ENCODE results near the gene ERAP2.
"Not testable (repeated sequence)": the region's sequence is repeated elsewhere in the genome, so short reads cannot be mapped to it uniquely, and the experiment has no call there.

ERAP2 gene

GRCh38 chr5:96902876-96903275 lies 26.6 kb downstream of the ERAP2 start:
- DNase-seq = no peak

- no peak for DNase-seq
These were observed 27.0 kb downstream of the ERAP2 start for GRCh38 chr5:96903300-96903699.

GRCh38 chr5:96904054-96904931 lies 28.0 kb downstream of the ERAP2 start:
- DNase-seq = no peak

GRCh38 chr5:96905864-96906263 lies 29.6 kb downstream of the ERAP2 start:
- DNase-seq = no peak

GRCh38 chr5:96909003-96909402 lies 32.7 kb downstream of the ERAP2 start:
- no peak for DNase-seq

- DNase-seq = no peak
These were observed 33.1 kb downstream of the ERAP2 start for GRCh38 chr5:96909435-96909834.

GRCh38 chr5:96911139-96911538 lies 34.8 kb downstream of the ERAP2 start:
- no peak for DNase-seq

GRCh38 chr5:96913233-96913632 lies 36.9 kb downstream of the ERAP2 start:
- no peak for DNase-seq

- DNase-seq = no peak
These were observed 43.5 kb downstream of the ERAP2 start for GRCh38 chr5:96919754-96920197.

GRCh38 chr5:96920744-96921355 lies 44.5 kb downstream of the ERAP2 start:
- no peak for DNase-seq

GRCh38 chr5:96922499-96923244 lies 46.4 kb downstream of the ERAP2 start:
- DNase-seq = no peak

GRCh38 chr5:96924016-96924443 lies 47.7 kb downstream of the ERAP2 start:
- no peak for DNase-seq

- no peak for DNase-seq
These were observed 50.0 kb downstream of the ERAP2 start for GRCh38 chr5:96926276-96926675.

- no peak for DNase-seq
These were observed 50.7 kb downstream of the ERAP2 start for GRCh38 chr5:96927008-96927407.

- DNase-seq = no peak
These were observed 52.8 kb downstream of the ERAP2 start for GRCh38 chr5:96928931-96929708.

GRCh38 chr5:96930058-96930457 lies 53.8 kb downstream of the ERAP2 start:
- no peak for DNase-seq

- DNase-seq = no peak
These were observed 54.3 kb downstream of the ERAP2 start for GRCh38 chr5:96930589-96930988.

- DNase-seq = not testable (repeated sequence)
These were observed 54.7 kb downstream of the ERAP2 start for GRCh38 chr5:96931037-96931436.

GRCh38 chr5:96931605-96932004 lies 55.3 kb downstream of the ERAP2 start:
- DNase-seq = no peak

GRCh38 chr5:96932026-96932425 lies 55.7 kb downstream of the ERAP2 start:
- DNase-seq = no peak

- no peak for DNase-seq
These were observed 57.7 kb downstream of the ERAP2 start for GRCh38 chr5:96933764-96934707.

All from stimulated activated CD4-positive, alpha-beta T cell treated with anti-CD3 and anti-CD28 coated beads, Interleukin-4, amount 100 ng/mL, for 4 hours (primary cell).